GM21423 (cell line): Measurements from ENCODE around the gene SWAP70.

ENCODE experiments used
- ATAC-seq: cut with Tn5 transposase; IDR thresholded peaks from one replicate; pipeline ENCODE4 v1.9.1; 2021; ENCODE audit warnings: mild to moderate bottlenecking, moderate library complexity; ENCODE audit not compliant: unreplicated experiment

Gene SWAP70

GRCh38 chr11:9747828-9748227 lies 84.0 kb downstream of the SWAP70 start:
- no peak for ATAC-seq

- peak; percentile 68 for ATAC-seq
These were observed 84.6 kb downstream of the SWAP70 start for GRCh38 chr11:9748361-9748970.

GRCh38 chr11:9750551-9750950 lies 86.7 kb downstream of the SWAP70 start:
- ATAC-seq = no peak

GRCh38 chr11:9752091-9752490 lies 88.2 kb downstream of the SWAP70 start:
- no peak for ATAC-seq

- no peak for ATAC-seq
These were observed 89.1 kb downstream of the SWAP70 start for GRCh38 chr11:9753021-9753420.

- no peak for ATAC-seq
These were observed 90.2 kb downstream of the SWAP70 start for GRCh38 chr11:9754010-9754471.

GRCh38 chr11:9755561-9756185 lies 91.8 kb downstream of the SWAP70 start:
- no peak for ATAC-seq

- ATAC-seq = no peak
These were observed 92.6 kb downstream of the SWAP70 start for GRCh38 chr11:9756461-9756860.

- ATAC-seq = no peak
These were observed 93.0 kb downstream of the SWAP70 start for GRCh38 chr11:9756878-9757277.

- peak; percentile 66 for ATAC-seq
These were observed 94.1 kb downstream of the SWAP70 start for GRCh38 chr11:9757809-9758636.

GRCh38 chr11:9758637-9759518 lies 95.0 kb downstream of the SWAP70 start:
- peak; percentile 19 for ATAC-seq

GRCh38 chr11:9759519-9760192 lies 95.8 kb downstream of the SWAP70 start:
- peak; percentile 54 for ATAC-seq

GRCh38 chr11:9760193-9760575 lies 96.3 kb downstream of the SWAP70 start:
- ATAC-seq = no peak

GRCh38 chr11:9761441-9761945 lies 97.6 kb downstream of the SWAP70 start:
- ATAC-seq = no peak

GRCh38 chr11:9762531-9762930 lies 98.7 kb downstream of the SWAP70 start:
- ATAC-seq = no peak

- ATAC-seq = no peak
These were observed 99.4 kb downstream of the SWAP70 start for GRCh38 chr11:9763301-9763700.

GRCh38 chr11:9765320-9766101 lies 101.6 kb downstream of the SWAP70 start:
- no peak for ATAC-seq

- no peak for ATAC-seq
These were observed 105.7 kb downstream of the SWAP70 start for GRCh38 chr11:9769621-9770020.

GRCh38 chr11:9771071-9771511 lies 107.2 kb downstream of the SWAP70 start:
- no peak for ATAC-seq
